GM18526 (cell line): ENCODE results near the gene CD68.

Source experiments
- POLR2A ChIP-seq: IDR thresholded peaks from 3 replicates; pipeline ENCODE4 v1.6.1; 2011; ENCODE audit not compliant: insufficient read length; ENCODE audit errors: extremely low read depth

The CD68 gene

GRCh38 chr17:7556627-7557026, 22.8 kb upstream of the CD68 start:
- TF ChIP-seq POLR2A: no peak

DNA sequence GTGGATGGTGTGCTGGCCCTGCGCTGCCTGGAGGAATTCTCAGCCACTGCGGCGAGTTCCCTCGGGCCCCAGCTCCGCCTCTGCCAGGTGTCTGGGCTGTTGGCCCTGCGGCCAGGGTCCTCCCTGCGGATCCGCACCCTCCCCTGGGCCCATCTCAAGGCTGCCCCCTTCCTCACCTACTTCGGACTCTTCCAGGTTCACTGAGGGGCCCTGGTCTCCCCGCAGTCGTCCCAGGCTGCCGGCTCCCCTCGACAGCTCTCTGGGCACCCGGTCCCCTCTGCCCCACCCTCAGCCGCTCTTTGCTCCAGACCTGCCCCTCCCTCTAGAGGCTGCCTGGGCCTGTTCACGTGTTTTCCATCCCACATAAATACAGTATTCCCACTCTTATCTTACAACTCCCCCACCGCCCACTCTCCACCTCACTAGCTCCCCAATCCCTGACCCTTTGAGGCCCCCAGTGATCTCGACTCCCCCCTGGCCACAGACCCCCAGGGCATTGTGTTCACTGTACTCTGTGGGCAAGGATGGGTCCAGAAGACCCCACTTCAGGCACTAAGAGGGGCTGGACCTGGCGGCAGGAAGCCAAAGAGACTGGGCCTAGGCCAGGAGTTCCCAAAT, 22.2 kb upstream of the CD68 start:
- TF ChIP-seq POLR2A: no peak

DNA sequence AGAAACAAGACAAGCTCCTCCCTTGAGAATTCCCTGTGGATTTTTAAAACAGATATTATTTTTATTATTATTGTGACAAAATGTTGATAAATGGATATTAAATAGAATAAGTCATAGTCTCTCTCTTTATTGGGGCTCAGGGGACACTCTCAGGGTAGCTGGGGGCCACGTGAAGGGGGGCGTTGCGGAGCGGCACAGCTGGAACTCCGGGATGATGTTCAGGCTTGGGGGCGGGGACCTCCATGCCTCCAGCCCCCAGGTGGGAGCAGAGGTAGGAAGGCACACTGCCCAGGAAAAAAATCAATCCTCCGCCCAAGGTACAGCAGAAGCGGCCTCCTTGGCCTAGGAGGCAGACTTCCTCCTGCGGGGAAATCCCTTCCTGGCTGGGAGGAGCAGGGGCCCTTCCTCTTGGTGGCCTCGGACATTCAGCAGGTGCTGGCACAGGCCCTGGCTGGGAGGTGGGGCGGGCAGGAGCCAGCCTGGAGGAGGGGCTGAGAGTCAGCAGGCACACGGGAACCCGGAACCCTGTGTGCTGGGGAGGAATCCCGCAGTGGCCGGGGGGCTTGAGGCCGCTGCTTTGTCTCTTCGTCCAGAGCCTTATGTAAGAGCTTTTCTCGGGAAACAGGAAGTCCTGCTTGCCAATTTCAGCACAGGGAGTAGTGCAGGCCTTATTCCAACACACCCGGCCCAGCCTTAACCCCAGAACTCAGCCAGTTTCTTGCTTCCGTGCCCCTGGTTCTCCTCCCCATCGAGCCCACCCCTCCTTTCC, 21.5 kb upstream of the CD68 start:
- peak; percentile 79 for TF ChIP-seq POLR2A

DNA sequence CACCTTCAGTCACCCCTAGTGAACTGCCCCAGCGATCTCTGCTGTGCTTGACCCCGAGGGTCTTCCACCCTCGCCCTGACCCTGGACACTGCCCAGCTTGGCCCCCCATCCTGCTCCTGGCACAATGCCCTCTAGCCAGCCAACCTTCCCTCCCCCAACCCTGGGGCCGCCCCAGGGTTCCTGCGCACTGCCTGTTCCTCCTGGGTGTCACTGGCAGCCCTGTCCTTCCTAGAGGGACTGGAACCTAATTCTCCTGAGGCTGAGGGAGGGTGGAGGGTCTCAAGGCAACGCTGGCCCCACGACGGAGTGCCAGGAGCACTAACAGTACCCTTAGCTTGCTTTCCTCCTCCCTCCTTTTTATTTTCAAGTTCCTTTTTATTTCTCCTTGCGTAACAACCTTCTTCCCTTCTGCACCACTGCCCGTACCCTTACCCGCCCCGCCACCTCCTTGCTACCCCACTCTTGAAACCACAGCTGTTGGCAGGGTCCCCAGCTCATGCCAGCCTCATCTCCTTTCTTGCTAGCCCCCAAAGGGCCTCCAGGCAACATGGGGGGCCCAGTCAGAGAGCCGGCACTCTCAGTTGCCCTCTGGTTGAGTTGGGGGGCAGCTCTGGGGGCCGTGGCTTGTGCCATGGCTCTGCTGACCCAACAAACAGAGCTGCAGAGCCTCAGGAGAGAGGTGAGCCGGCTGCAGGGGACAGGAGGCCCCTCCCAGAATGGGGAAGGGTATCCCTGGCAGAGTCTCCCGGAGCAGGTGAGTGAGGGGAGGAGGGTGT, 20.7 kb upstream of the CD68 start, which contains the start of gene TNFSF13:
Gene TNFSF13, plus strand, starts transcription at position 207 of the 776 bp plus-strand sequence. Its CDS starts 290 bp downstream, at position 497.
- TF ChIP-seq POLR2A: no peak

GRCh38 chr17:7559320-7560171, 19.9 kb upstream of the CD68 start:
- no peak for TF ChIP-seq POLR2A

- TF ChIP-seq POLR2A: no peak
Observed at GRCh38 chr17:7560172-7561027, 19.0 kb upstream of the CD68 start.

DNA sequence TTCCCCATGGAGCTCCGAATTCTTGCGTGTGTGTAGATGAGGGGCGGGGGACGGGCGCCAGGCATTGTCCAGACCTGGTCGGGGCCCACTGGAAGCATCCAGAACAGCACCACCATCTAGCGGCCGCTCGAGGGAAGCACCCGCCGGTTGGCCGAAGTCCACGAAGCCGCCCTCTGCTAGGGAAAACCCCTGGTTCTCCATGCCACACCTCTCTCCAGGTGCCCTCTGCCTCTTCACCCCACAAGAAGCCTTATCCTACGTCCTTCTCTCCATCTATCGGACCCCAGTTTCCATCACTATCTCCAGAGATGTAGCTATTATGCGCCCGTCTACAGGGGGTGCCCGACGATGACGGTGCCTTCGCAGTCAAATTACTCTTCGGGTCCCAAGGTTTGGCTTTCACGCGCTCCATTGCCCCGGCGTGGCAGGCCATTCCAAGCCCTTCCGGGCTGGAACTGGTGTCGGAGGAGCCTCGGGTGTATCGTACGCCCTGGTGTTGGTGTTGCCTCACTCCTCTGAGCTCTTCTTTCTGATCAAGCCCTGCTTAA, 18.3 kb upstream of the CD68 start:
- no peak for TF ChIP-seq POLR2A

GRCh38 chr17:7561589-7562207, 17.7 kb upstream of the CD68 start, which contains the start of gene SENP3:
Gene SENP3, plus strand, starts transcription at chr17:7561919. Its CDS starts 1,158 bp downstream, at chr17:7563077.
- peak; percentile 74 for TF ChIP-seq POLR2A

- TF ChIP-seq POLR2A: no peak
Observed at GRCh38 chr17:7562208-7562605, 17.2 kb upstream of the CD68 start.

DNA sequence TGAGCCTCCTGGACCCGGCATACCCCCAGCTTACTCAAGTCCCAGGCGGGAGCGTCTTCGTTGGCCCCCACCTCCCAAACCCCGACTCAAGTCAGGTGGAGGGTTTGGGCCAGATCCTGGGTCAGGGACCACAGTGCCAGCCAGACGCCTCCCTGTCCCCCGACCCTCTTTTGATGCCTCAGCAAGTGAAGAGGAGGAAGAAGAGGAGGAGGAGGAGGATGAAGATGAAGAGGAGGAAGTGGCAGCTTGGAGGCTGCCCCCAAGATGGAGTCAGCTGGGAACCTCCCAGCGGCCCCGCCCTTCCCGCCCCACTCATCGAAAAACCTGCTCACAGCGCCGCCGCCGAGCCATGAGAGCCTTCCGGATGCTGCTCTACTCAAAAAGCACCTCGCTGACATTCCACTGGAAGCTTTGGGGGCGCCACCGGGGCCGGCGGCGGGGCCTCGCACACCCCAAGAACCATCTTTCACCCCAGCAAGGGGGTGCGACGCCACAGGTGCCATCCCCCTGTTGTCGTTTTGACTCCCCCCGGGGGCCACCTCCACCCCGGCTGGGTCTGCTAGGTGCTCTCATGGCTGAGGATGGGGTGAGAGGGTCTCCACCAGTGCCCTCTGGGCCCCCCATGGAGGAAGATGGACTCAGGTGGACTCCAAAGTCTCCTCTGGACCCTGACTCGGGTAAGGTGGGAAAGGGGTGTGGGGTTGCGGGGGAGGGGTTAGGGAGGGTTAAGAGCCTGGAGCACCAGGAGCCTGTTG, 16.1 kb upstream of the CD68 start:
- TF ChIP-seq POLR2A: no peak

GRCh38 chr17:7569571-7569970, 9.9 kb upstream of the CD68 start:
- no peak for TF ChIP-seq POLR2A

DNA sequence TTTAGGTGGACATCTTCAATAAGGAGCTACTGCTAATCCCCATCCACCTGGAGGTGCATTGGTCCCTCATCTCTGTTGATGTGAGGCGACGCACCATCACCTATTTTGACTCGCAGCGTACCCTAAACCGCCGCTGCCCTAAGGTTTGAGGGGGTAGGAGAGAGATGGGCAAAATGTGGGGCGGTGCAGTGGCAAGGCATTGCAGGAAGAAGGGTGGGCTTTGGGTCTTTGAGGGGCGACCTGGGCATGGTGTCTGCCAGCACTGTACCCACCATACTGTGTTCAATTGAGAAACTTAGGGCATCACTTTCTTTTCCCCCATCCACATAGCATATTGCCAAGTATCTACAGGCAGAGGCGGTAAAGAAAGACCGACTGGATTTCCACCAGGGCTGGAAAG, 9.1 kb upstream of the CD68 start:
- TF ChIP-seq POLR2A: no peak

- no peak for TF ChIP-seq POLR2A
Observed at GRCh38 chr17:7572338-7572587, 7.2 kb upstream of the CD68 start.
